NCI-H748 (cell line): Measurements from ENCODE around the gene AGAP1.

ENCODE experiments used
- DNase-seq: peaks from one replicate; lab custom pipeline; 2025; ENCODE audit not compliant: unreplicated experiment; lab: John Stamatoyannopoulos, UW

AGAP1 gene

DNA sequence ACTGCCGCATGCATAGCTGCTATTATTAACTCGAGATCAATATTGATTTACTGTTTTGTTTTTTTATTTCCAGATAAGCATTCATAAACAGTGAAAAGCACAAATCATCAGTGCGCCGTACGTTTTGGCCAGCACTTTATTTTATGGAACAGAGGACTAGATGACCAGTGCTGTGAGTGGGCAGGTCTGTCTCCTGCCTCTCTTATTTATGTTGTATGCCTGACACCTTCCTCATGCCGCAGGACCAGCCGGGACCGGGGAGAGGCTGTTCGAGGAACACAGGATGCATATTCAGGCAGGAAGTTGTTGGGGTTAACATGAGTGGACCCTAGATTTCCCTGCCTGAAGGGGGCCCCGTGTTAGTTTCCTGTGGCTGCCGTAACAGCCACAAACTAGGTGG lies 72.6 kb downstream of the AGAP1 start:
- DNase-seq: no peak

DNA sequence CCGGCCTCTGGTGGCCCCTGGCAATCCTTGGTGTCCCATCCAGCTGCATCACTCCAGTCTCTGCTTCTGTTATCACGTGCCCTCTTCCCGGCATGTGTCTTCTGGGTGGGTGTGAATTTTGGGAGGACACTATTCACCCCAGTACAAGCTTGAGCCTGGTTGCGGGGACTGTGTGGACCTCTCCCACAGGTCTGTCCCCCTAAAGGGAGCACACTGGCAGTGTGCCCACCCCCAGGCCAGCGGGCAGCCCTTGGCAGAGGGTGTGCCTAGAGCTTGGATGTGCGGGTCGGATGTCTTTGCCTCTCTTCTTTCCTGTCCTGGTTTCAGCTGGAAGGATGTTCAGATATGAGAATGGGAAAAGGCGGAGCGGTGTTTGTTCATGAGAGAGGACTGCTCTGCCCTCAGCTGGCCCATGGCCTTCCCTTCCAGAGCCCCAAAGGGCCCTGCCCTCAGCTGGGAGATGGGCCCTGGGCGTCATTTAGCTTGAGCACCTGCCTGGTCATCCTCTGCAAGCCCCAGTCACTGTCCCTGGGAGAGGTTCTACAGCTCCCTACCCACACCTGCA lies 73.2 kb downstream of the AGAP1 start:
- DNase-seq: no peak

- DNase-seq: no peak
These were observed 74.0 kb downstream of the AGAP1 start for GRCh38 chr2:235567842-235568241.

- DNase-seq: no peak
These were observed 74.6 kb downstream of the AGAP1 start for GRCh38 chr2:235568431-235568830.

DNA sequence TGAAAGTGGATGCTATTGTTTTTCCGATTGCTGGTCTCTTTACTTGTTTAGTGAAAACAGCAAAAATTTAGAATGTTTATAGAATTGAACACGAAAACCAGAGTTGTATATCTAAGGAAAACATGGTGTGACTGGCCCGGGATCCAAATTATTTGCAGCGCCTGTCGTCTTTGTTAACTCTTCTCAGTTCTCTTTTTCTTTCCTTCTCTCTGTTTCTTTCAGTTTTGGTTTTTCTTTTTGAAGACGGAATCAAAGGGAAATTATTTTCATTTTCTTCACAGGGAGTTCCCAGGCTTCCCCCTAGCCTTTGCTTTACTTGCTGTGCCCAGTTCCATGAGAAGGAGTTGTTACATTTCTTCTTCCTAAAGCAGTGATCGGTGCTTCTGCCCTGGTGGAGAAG lies 76.0 kb downstream of the AGAP1 start:
- no peak for DNase-seq

DNA sequence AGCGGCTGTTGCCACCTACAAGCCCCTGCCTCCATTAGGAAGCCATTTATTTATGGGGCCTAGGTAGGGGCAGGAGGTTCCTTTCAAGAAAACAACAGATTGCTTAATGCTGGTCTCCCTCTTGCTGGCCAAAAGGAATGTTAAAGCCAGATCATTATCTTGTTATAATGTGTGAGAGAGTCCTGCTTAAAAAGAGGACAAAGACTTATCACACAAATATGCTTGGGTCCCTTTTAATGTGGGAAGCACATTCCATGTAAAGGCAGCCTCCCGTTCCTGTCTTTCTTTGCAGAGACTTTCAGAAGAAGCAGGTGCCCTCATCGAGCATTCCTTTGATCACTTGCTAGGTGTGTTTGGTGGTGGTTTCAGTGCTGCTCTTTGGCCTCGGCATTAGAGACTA lies 76.4 kb downstream of the AGAP1 start:
- DNase-seq: no peak

GRCh38 chr2:235570966-235571692 lies 77.3 kb downstream of the AGAP1 start:
- no peak for DNase-seq

DNA sequence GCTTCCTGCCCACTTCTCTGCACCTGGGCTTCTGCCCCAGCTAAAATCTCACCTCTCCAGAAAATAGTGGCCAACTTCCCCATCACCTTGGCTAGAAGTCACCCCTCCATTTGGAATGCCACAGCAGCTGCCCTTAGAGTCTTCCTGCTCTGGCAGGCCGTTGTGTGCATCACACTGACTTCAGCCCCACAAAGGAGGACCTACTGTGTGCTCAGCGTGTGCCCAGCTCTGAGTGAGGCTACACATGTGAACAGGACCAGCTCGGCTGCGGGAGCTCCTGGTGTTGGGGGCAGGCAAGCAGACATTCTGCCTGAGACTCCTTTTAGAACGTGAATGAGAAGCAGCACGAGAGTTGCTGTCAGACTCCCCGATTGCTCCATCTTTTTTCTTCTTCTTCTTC lies 78.7 kb downstream of the AGAP1 start:
- DNase-seq: no peak

DNA sequence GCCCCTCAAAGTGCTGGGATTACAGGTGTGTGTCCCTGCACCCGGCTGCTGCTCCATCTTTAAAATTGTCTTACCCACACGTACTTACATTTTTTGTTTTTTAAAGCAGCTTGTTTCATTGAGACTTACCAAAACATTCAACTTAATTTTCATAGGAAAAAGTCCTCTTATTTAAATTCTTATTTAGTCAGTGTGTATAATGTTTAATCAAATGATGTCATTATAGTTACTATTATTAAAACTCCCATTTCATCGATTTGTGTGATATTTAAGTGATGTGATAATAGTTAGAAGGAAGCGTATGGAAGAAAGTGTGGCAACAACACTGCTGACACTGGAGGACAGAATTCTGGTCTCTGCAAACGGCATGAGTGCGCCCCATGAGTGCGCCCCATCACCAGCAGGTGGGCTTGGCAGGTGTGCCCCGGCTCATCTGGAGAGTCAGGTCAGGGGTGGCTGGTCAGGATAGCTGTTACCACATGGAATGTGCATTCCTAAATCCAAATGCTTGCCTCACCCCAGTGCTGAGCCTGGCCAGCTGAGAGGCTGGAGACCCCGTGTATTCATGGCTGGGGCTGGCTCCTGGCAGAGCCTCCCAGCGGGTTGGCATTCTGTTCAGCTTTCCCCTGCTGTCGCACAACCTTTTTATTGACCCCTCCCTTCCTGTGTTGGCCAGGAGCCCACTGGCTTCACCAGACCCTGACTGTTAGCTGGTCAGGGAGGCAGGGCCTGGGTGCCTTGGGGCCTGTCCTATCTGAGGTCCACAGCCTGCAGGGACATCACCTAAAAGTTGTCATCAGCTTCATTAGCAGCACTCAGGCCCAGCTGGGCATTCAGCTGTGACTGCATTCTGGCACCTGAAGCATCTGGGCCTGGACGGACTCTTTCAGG lies 79.7 kb downstream of the AGAP1 start:
- DNase-seq: no peak

DNA sequence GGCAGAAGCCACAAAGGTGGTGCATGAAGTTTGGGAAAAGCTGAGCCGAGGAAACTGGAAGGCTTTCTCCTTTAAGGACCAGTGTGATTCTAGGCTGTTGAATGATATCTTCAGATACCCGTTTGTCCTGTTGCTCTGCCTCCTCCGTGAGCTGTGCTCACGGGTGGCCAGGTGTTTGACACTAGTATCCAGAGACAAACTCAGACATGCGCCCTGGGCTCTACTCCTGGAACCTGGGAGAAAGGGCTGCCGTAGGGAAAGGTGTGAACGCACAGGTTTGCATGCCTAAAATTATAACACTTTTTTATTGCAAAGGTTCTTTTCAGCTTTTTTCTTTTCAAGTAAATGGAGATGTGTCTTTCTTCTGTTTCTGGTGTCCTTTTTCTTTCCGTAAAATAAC lies 81.6 kb downstream of the AGAP1 start:
- no peak for DNase-seq

DNA sequence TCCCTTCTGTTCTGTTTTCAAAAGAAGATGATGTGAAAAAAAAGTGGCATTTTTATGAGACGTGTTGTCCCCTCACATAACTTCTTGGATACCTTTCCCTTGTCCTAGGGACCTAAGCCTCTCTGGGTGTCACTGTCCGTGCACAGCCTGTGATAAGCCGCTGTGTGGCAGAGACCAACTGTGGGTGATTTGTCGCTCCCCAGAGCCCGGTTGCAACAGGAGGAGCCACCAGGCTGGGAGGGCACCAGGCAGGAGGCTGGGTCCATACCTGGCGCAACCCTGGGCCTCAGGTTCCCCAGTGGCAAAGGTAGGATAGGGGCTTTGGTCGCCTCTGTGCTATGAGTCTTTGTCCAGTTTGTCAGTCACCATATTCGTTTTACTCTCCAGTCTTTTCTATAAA lies 82.1 kb downstream of the AGAP1 start:
- no peak for DNase-seq

DNA sequence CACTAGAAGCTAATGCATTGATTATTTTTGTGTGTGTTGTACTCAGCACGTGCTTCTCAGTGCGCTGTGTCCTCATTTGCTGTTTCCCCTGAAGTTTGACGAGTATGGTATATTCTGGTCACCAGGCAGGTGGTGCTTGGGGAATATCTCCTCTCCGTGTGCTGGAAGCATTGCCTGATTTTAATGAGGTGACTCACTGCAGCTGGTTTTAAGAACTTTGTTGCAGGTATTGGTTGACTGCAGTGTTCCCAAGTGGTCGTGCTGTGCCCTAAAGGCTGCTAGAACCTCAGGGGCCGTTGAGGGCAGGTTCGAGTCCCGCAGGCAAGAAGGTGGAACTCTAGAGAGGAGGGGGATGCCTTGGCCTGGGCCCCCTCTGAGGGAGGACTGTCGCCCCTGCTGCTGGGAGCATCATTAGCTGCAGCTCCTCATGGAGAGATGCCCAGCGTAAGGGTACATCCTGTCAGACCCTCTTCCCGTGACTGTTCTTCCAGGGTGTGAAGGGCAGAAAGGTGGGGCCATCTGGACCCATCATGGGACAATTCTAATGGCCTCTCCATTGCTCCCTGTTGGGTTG lies 82.6 kb downstream of the AGAP1 start:
- DNase-seq: no peak

DNA sequence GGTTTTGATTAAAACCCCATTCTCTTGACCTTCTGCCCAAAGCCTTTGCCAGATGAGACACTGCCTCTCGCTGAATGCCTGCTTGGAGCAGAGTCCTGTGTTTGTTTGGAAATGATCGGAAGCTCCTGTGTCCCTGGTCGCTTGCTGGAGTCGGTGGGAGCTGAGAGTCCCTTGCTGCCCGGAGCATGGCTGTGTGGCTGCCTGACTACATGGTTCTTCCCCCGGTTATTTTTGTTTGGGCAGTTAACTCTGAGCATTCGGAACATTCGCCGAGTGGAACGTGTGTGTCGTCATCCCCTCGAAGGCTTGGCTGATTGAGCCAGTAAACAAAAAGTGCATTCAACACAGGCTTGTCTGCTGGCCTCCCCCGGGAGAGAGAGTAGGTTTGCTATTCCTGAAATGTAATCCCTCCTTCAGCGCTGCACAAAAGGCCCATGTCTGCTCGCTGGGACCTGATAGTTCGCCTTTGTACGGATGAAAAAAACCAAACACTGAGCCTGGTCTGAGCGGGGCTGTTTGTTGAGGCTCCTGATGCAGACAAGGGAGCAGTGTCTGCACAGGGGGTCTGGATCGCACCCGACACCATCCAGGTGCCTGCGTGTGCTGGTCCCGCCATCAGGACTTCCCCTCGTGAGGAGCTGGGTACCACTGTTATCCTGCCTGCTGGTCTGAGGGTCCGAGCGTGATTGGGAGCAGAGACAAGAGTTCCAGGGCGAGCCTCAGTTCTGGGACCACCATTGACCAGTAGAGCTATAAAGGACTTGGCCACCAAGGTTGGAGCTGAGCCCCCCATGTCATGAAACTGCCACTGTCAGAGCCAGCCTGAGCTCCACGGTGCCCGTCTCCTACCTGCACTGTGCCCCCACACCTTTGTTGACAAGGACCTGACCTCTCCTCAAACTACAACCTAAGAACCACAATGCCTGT lies 83.8 kb downstream of the AGAP1 start:
- no peak for DNase-seq

GRCh38 chr2:235579128-235579527 lies 85.3 kb downstream of the AGAP1 start:
- DNase-seq: no peak

DNA sequence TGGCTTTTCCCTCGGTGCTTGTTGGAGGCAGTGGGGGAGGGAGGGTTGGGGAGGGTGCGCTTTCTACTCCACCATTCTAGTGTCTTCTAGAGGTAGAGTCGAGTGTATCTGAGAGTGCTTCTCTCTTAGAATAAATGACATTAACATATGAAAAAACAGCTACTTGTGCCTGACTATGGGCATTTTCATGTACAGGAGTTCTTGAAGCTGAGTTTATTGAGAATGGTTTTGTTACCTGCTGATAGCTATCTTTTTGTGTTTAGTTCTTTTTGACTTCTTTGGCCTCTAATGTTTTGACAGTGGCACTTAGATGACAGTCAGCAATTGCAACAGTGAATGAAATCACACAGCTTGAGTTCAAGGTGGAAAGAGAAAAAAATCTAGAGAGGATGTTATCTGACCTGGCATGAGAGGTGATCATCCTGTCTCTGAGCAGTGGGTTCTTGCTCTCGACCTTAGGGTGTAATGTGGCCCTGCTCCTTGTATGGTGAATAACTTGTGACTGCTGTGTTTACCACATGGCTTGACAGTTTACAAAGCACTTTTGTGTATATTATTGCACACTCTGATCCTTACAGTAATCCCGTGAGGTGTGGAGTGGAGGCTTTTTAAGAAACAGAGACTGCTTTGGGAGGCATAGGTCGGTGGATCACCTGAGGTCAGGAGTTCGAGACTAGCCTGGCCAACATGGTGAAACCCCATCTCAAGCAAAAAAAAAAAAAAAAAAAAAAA lies 86.7 kb downstream of the AGAP1 start:
- no peak for DNase-seq

GRCh38 chr2:235582081-235582686 lies 88.3 kb downstream of the AGAP1 start:
- DNase-seq: no peak

- DNase-seq: no peak
These were observed 88.9 kb downstream of the AGAP1 start for GRCh38 chr2:235582729-235583128.

DNA sequence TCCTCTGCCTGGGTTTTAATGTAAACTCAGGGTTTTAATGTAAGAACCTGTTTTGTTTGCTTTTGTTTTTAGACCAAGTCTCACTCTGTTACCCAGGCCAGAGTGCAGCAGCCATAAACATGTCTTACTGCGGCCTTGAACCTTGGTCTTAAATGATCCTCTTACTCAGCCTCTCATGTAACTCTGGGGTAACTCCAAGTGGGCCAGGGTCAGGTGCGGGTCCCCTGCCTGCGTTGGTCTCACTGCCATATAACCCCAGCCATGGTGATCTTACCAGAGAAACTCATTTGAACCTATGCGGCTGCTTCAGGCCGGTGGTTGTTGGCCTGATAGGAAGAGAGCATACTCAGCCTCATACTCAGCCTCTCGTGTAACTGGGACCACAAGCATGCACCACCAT lies 89.3 kb downstream of the AGAP1 start:
- no peak for DNase-seq

DNA sequence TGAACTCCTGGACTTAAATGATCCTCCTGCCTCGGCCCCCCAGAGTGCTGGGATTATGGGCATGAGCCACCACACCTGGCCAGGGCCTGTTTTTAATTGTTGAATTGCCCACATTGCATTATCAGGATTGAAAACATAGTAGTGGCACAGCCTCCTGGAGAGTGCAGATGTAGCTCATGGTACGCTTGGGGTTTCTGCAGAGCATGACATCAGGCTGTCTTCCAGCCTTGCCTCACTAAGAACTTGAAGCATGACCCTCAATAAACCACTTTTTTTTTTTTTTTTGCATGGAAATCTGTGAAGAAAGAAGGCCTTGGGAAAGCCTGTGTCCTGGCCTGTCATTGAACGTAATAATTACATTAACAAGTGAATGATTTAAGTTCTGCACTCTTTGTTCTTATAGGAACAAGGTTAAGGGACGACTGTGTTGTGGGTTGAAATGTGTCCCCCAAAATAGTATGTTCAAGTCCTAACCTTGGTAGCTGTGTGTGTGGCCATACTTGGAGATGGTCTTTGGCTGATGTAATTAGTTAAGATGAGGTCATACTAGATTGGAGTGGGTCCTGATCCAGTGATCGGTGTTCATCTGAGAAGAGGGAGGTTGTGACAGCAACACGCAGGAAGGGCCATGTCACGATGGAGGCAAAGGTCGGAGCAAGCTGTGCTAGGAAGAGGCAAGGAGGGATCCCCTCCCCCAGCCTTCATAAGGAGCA lies 90.2 kb downstream of the AGAP1 start:
- DNase-seq: no peak
